ENCODE results near the gene METAP1D. TPM values are rescaled to one million over a fixed set of nuclear protein-coding genes. Genes with fewer than 3 reads are reported as not detected.

Gene METAP1D
- polyA plus RNA-seq, 1 of the 3 experiments (the other 2 are of a cell fraction) = 10.3 TPM

- TF ChIP-seq, protein P1, sequence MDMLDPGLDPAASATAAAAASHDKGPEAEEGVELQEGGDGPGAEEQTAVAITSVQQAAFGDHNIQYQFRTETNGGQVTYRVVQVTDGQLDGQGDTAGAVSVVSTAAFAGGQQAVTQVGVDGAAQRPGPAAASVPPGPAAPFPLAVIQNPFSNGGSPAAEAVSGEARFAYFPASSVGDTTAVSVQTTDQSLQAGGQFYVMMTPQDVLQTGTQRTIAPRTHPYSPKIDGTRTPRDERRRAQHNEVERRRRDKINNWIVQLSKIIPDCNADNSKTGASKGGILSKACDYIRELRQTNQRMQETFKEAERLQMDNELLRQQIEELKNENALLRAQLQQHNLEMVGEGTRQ (IDR thresholded peaks at IDR 0.05; ENCODE audit: borderline replicate concordance, low read depth, low read length) = no peak
- no peak for TF ChIP-seq EZH2phosphoT487 (IDR thresholded peaks at IDR 0.05; ENCODE audit: borderline replicate concordance, low read depth)
These were observed 38.4 kb downstream of the METAP1D start (continued) for GRCh38 chr2:172038121-172038520.

GRCh38 chr2:172038604-172039003, 38.9 kb downstream of the METAP1D start:
- POLR2A ChIA-PET = no interaction called here
- Histone ChIP-seq H2AFZ (ENCODE audit: low read depth) (no peak overlapping the region), H3K4me2 (no peak overlapping the region), H3K4me3 (ENCODE audit: low read depth in 2 of 2, low read length in 1 of 2) (no peak overlapping the region), H3K27ac (ENCODE audit: low read depth in 2 of 2, low read length in 1 of 2) (no peak overlapping the region), H3K9me3 (no peaks in the 10 kb centered on the region), H4K20me1 (ENCODE audit: insufficient read depth) (no peaks in the 10 kb centered on the region), H3K9ac (no peak overlapping the region), H3K36me3 (replicated peaks in 1 of 2; ENCODE audit: control insufficient read depth in 1 of 2, insufficient read depth in 2 of 2, low read length in 1 of 2) (no peaks in the 10 kb centered on the region), H3K27me3 (ENCODE audit: insufficient read depth) (no peaks in the 10 kb centered on the region), H3F3A (replicated peaks; ENCODE audit: insufficient read depth) (peaks cover 2% of the 10 kb centered on the region), H3K4me1 (ENCODE audit: control insufficient read depth in 1 of 2, insufficient read depth in 2 of 2, low read depth in 1 of 2, low read length in 1 of 2) (peaks cover 0 to 4% of the 10 kb centered on the region in 2 experiments; a peak in 1 of 4 replicates), H3K9me2 (no peaks in the 10 kb centered on the region), H3K79me2 (ENCODE audit: insufficient read depth) (no peaks in the 10 kb centered on the region)
- no peak for DNase-seq
- WGBS (ENCODE audit: low lambda C conversion rate) = 82% methylated on average over 2 of the region's 2 CpGs
- CTCF ChIA-PET = interaction anchor here (1.2 to 1.3 kb wide), 2 partner anchors 10 to 14 kb away, joined by 3 to 5 read pairs; no protein-coding TSS in a partner anchor
- TF ChIP-seq RFX5 (IDR thresholded peaks at IDR 0.05; ENCODE audit: low read length) (no peak), SMC3 (IDR thresholded peaks at IDR 0.05; ENCODE audit: low read depth, low read length) (no peak), CTCF (IDR thresholded peaks at IDR 0.05) (no peak), NRF1 (IDR thresholded peaks at IDR 0.05; ENCODE audit: low read depth, low read length) (no peak), TCF12 (IDR thresholded peaks at IDR 0.05) (no peak), EP300 (IDR thresholded peaks at IDR 0.05; ENCODE audit: borderline replicate concordance in 1 of 2, low read depth in 1 of 2, low read length in 1 of 2) (no peak), JUND (IDR thresholded peaks at IDR 0.05) (no peak)

GRCh38 chr2:172039011-172039704, 39.4 kb downstream of the METAP1D start:
- WGBS (ENCODE audit: low lambda C conversion rate) = 81% methylated on average over 3 of the region's 3 CpGs
- no peaks in the 10 kb centered on the region for H3K36me3 ChIP-seq (replicated peaks in 1 of 2; ENCODE audit: control insufficient read depth in 1 of 2, insufficient read depth in 2 of 2, low read length in 1 of 2)
- TF ChIP-seq EP300 (IDR thresholded peaks at IDR 0.05; ENCODE audit: borderline replicate concordance in 1 of 2, low read depth in 1 of 2, low read length in 1 of 2) (no peak), USF1 (IDR thresholded peaks at IDR 0.05; ENCODE audit: borderline replicate concordance, low read depth) (no peak)
- H3K27me3 ChIP-seq (ENCODE audit: insufficient read depth) = no peaks in the 10 kb centered on the region
- H3K4me1 ChIP-seq (ENCODE audit: control insufficient read depth in 1 of 2, insufficient read depth in 2 of 2, low read depth in 1 of 2, low read length in 1 of 2) = peaks cover 0 to 4% of the 10 kb centered on the region in 2 experiments; a peak in 1 of 4 replicates
- ChIA-PET CTCF (interaction anchor here (1.2 to 1.3 kb wide), 2 partner anchors 10 to 13 kb away, joined by 3 to 5 read pairs; no protein-coding TSS in a partner anchor), POLR2A (no interaction called here)
- no peak for DNase-seq
- no peak overlapping the region for H3K27ac ChIP-seq (ENCODE audit: low read depth in 2 of 2, low read length in 1 of 2)
- no peaks in the 10 kb centered on the region for H3K9me3 ChIP-seq
- H3K4me2 ChIP-seq = no peak overlapping the region
- no peaks in the 10 kb centered on the region for H3K9me2 ChIP-seq
- H3K79me2 ChIP-seq (ENCODE audit: insufficient read depth) = no peaks in the 10 kb centered on the region
- no peak overlapping the region for H2AFZ ChIP-seq (ENCODE audit: low read depth)
- H3K9ac ChIP-seq = no peak overlapping the region
- no peak overlapping the region for H3K4me3 ChIP-seq (ENCODE audit: low read depth in 2 of 2, low read length in 1 of 2)
- H3F3A ChIP-seq (replicated peaks; ENCODE audit: insufficient read depth) = peaks cover under 1% of the 10 kb centered on the region
- no peaks in the 10 kb centered on the region for H4K20me1 ChIP-seq (ENCODE audit: insufficient read depth)

Data from SK-N-SH (cell line).